ENCODE results near the gene STK33.
A peak's percentile ranks its signal among the peaks of the same experiment; 100 is the strongest.

The STK33 gene

GRCh38 chr11:8601376-8602133, 7.5 kb upstream of the STK33 start:
- TF ChIP-seq CTCF (IDR thresholded peaks at IDR 0.05; ENCODE audit: unreplicated experiment in 3 of 3): no peak
- H3K27ac Mint-ChIP-seq: no peak overlapping the region
- H3K27me3 Mint-ChIP-seq (ENCODE audit: low read depth): peaks cover 4% of the 10 kb centered on the region
- no peaks in the 10 kb centered on the region for H3K36me3 Mint-ChIP-seq (ENCODE audit: low read depth)
- no peak overlapping the region for H3K4me3 Mint-ChIP-seq
- H3K4me1 Mint-ChIP-seq: peaks cover 8% of the 10 kb centered on the region
- no peaks in the 10 kb centered on the region for H3K9me3 Mint-ChIP-seq

GRCh38 chr11:8598506-8598905, 4.5 kb upstream of the STK33 start:
- Mint-ChIP-seq H3K27ac (no peak overlapping the region), H3K36me3 (ENCODE audit: low read depth) (no peaks in the 10 kb centered on the region), H3K9me3 (no peaks in the 10 kb centered on the region), H3K4me3 (no peak overlapping the region), H3K4me1 (peaks cover 10% of the 10 kb centered on the region), H3K27me3 (ENCODE audit: low read depth) (peaks cover 4% of the 10 kb centered on the region)
- no peak for TF ChIP-seq CTCF (IDR thresholded peaks at IDR 0.05; ENCODE audit: unreplicated experiment in 3 of 3)

- Mint-ChIP-seq H3K36me3 (ENCODE audit: low read depth) (no peaks in the 10 kb centered on the region), H3K27ac (no peak overlapping the region), H3K4me3 (no peak overlapping the region), H3K4me1 (peaks cover 18% of the 10 kb centered on the region), H3K9me3 (no peaks in the 10 kb centered on the region), H3K27me3 (ENCODE audit: low read depth) (peaks cover 4% of the 10 kb centered on the region)
- TF ChIP-seq CTCF (IDR thresholded peaks at IDR 0.05; ENCODE audit: unreplicated experiment in 3 of 3): no peak
These were observed 3.2 kb upstream of the STK33 start for GRCh38 chr11:8597182-8597581.

GRCh38 chr11:8596504-8597046, 2.5 kb upstream of the STK33 start:
- TF ChIP-seq CTCF (IDR thresholded peaks at IDR 0.05; ENCODE audit: unreplicated experiment in 3 of 3): no peak
- H3K4me3 Mint-ChIP-seq: peak overlapping the region; percentile 4 to 56 (median 43)
- peaks cover 4% of the 10 kb centered on the region for H3K27me3 Mint-ChIP-seq (ENCODE audit: low read depth)
- no peaks in the 10 kb centered on the region for H3K36me3 Mint-ChIP-seq (ENCODE audit: low read depth)
- no peak overlapping the region for H3K27ac Mint-ChIP-seq
- H3K9me3 Mint-ChIP-seq: no peaks in the 10 kb centered on the region
- H3K4me1 Mint-ChIP-seq: peaks cover 18% of the 10 kb centered on the region

GRCh38 chr11:8593455-8593854, 573 bp downstream of the STK33 start:
- Mint-ChIP-seq H3K4me3 (peak overlapping the region; percentile 92 to 95 (median 95)), H3K36me3 (ENCODE audit: low read depth) (no peaks in the 10 kb centered on the region), H3K27me3 (ENCODE audit: low read depth) (peaks cover 4% of the 10 kb centered on the region), H3K9me3 (no peaks in the 10 kb centered on the region), H3K4me1 (peaks cover 18% of the 10 kb centered on the region), H3K27ac (peak overlapping the region in 1 of 3 experiments; percentile 61)
- no peak for TF ChIP-seq CTCF (IDR thresholded peaks at IDR 0.05; ENCODE audit: unreplicated experiment in 3 of 3)

DNA sequence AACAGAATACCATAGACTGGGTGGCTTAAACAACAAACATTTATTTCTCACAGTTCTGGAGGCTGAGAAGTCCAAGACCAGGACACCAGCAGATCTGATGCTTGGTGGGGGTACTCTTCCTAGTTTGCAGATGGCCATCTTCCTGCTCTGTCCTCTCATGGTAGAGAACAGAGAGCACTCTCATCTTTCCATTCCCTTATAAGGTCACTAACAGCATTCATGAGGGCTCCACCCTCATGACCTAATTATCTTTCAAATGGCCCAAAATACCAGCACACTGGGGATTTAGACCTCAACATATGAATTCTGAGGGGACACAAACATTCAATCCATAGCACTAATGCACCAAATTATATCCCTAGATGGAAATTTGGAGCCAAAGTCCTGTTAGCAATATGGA, 6.1 kb downstream of the STK33 start:
- no peak for TF ChIP-seq CTCF (IDR thresholded peaks at IDR 0.05; ENCODE audit: unreplicated experiment in 3 of 3)
- no peaks in the 10 kb centered on the region for H3K9me3 Mint-ChIP-seq
- H3K4me1 Mint-ChIP-seq: peaks cover 1% of the 10 kb centered on the region
- no peaks in the 10 kb centered on the region for H3K27me3 Mint-ChIP-seq (ENCODE audit: low read depth)
- no peaks in the 10 kb centered on the region for H3K36me3 Mint-ChIP-seq (ENCODE audit: low read depth)
- no peak overlapping the region for H3K4me3 Mint-ChIP-seq
- no peak overlapping the region for H3K27ac Mint-ChIP-seq
